HepG2 (cell line): ENCODE data around the gene AAGAB. TPM values are rescaled to one million over a fixed set of nuclear protein-coding genes. Genes with fewer than 3 reads are reported as not detected.

Experiments used
- ATAC-seq: fragments of 200-7000 bp; cut with Tn5 transposase; 3 replicates; pipeline ENCODE4 v1.9.1; 2020; ENCODE audit warnings: mild to moderate bottlenecking, moderate library complexity
- BruUV-seq: library from RNA; stranded (reverse); fragments of 400-500 nt; replicated peaks from 2 replicates; lab custom pipeline; 2021; lab: Mats Ljungman, UMichigan
- CTCF ChIA-PET: fragments of 300-600 bp; formaldehyde crosslinking; extraction: SDS; loops from one replicate; lab custom pipeline; 2021; ENCODE audit warnings: low total read pairs, inconsistent platforms, low intra/inter-chr PET ratio; lab: Yijun Ruan, JAX
- POLR2A ChIA-PET: fragments of 350-600 bp; sonication (Branson Sonifier 250); formaldehyde crosslinking; loops from one replicate; lab custom pipeline; 2020; ENCODE audit warnings: antibody characterized with exemption, inconsistent platforms; lab: Yijun Ruan, JAX
- DNase-seq: peaks from one replicate; pipeline ENCODE4 v3.0.0-alpha.2; 2015; ENCODE audit warnings: low spot score
- FAIRE-seq: peaks from 3 replicates; lab custom pipeline; 2011; peaks lifted over from hg19 to GRCh38; lab: Jason Lieb, UNC
- H2AFZ ChIP-seq: one replicate; pipeline ENCODE4 v1.6.1; 2011; ENCODE audit warnings: low read length, inconsistent platforms
- H3K27ac ChIP-seq: fragments of 300-600 bp; 3 replicates; pipeline ENCODE4 v1.8.0; 2011; ENCODE audit warnings: mixed run types, mild to moderate bottlenecking, mixed read lengths, low read length, inconsistent platforms; ENCODE audit not compliant: insufficient read depth; ENCODE audit errors: extremely low read length
- H3K27me3 ChIP-seq, 2 experiments: fragments of 200-600 bp in 1 of 2; 2 replicates in 1 of 2; 3 replicates in 1 of 2; pipeline versions ENCODE4 v1.6.0 to v1.8.0; 2011; ENCODE audit warnings: low read length in 2 of 2, mild to moderate bottlenecking in 2 of 2, moderate library complexity in 2 of 2, inconsistent platforms in 1 of 2; ENCODE audit not compliant: insufficient read depth in 2 of 2, control insufficient read depth in 1 of 2
- H3K36me3 ChIP-seq, 2 experiments: fragments of 200-600 bp in 1 of 2; replicated peaks in 1 of 2; 2 replicates in 1 of 2; 3 replicates in 1 of 2; pipeline versions ENCODE4 v1.5.1 to v1.8.0; 2011; ENCODE audit warnings: low read length in 2 of 2, inconsistent platforms in 1 of 2; ENCODE audit not compliant: insufficient read depth in 2 of 2, control insufficient read depth in 1 of 2
- H3K4me1 ChIP-seq: 2 replicates; pipeline ENCODE4 v1.5.1; 2012; ENCODE audit warnings: low read length, inconsistent platforms; ENCODE audit not compliant: insufficient read depth
- H3K4me2 ChIP-seq: 2 replicates; pipeline ENCODE4 v1.6.0; 2011; ENCODE audit warnings: low read depth, low read length, inconsistent platforms
- H3K4me3 ChIP-seq, 3 experiments: fragments of 200-600 bp in 1 of 3; sonication (generic), shearing (Covaris generic) in 1 of 3; replicated peaks in 1 of 3; 2 replicates each; pipeline ENCODE4 v1.5.1; 2011 to 2016; ENCODE audit warnings: low read length in 3 of 3, inconsistent platforms in 2 of 3, low read depth in 2 of 3, mild to moderate bottlenecking in 2 of 3, control low read depth in 1 of 3, mixed read lengths in 1 of 3; ENCODE audit not compliant: insufficient read depth in 1 of 3
- H3K79me2 ChIP-seq: one replicate; pipeline ENCODE4 v1.6.1; 2011; ENCODE audit warnings: low read length, inconsistent platforms; ENCODE audit not compliant: insufficient read depth
- H3K9ac ChIP-seq: 2 replicates; pipeline ENCODE4 v1.6.0; 2011; ENCODE audit warnings: mild to moderate bottlenecking, low read depth, low read length, inconsistent platforms; ENCODE audit not compliant: insufficient read depth
- H3K9me3 ChIP-seq: 2 replicates; pipeline ENCODE4 v1.5.1; 2012; ENCODE audit warnings: mild to moderate bottlenecking, low read length
- H4K20me1 ChIP-seq: 2 replicates; pipeline ENCODE4 v1.6.0; 2011; ENCODE audit warnings: inconsistent platforms, mild to moderate bottlenecking, low read length, moderate library complexity; ENCODE audit not compliant: insufficient read depth
- CREB1 ChIP-seq, 2 experiments: fragments of 450-650 bp in 1 of 2; IDR thresholded peaks; 2 replicates each; pipeline ENCODE4 v1.6.1; 2016 to 2017; ENCODE audit warnings: control low read depth in 1 of 2, mild to moderate bottlenecking in 1 of 2, missing compliant biosample characterization in 1 of 2, missing genetic modification characterization in 1 of 2
- JUND ChIP-seq: sonication (generic); formaldehyde crosslinking; IDR thresholded peaks from 2 replicates; pipeline ENCODE4 v1.8.0; 2022; ENCODE audit warnings: mild to moderate bottlenecking, missing genetic modification reagents
- RBM22 ChIP-seq: fragments of 200-400 bp; formaldehyde crosslinking; optimal IDR thresholded peaks from 2 replicates; pipeline ENCODE3; 2017; ENCODE audit warnings: mild to moderate bottlenecking, low read length, moderate library complexity
- SMARCC2 ChIP-seq: fragments of 450-650 bp; IDR thresholded peaks from 2 replicates; pipeline ENCODE4 v1.6.1; 2017; ENCODE audit warnings: antibody characterized with exemption, mild to moderate bottlenecking
- THAP9 ChIP-seq: sonication (generic); formaldehyde crosslinking; IDR thresholded peaks from 2 replicates; pipeline ENCODE4; 2020; ENCODE audit warnings: missing genetic modification reagents, mild to moderate bottlenecking, borderline replicate concordance
- ZNF430 ChIP-seq: sonication (generic); formaldehyde crosslinking; IDR thresholded peaks from 2 replicates; pipeline ENCODE4 v1.9.0; 2021; ENCODE audit warnings: mild to moderate bottlenecking, missing genetic modification reagents
- WGBS: methylation state at CpG from one replicate; pipeline ENCODE4 v1.1.6; 2017; ENCODE audit warnings: low lambda C conversion rate; 5-methylcytosine and 5-hydroxymethylcytosine counted together
- in situ Hi-C: cut with HindIII; loops from 2 replicates; pipeline ENCODE4 v1.10.0; 2017; ENCODE audit warnings: low pct_unique_long_range_greater_than_20kb; ENCODE audit not compliant: extremely low pct_ligation_motif_present
- intact Hi-C: fragments of 100-400 bp; cut with micrococcal nuclease; formaldehyde crosslinking; loops from one replicate; pipeline ENCODE4 v1.10.0; 2022; ENCODE audit not compliant: unreplicated experiment
- polyA plus RNA-seq, 8 experiments: library from polyadenylated mRNA; depleted of rRNA in 3 of 8; stranded (reverse) in 7 of 8; unstranded in 1 of 8; fragments of >200 nt; fragmentation: Illumina TruSeq in 4 of 8; extraction: Trizol in 4 of 8; gene quantifications; 2 replicates each; pipeline versions ENCODE4 v1.2.1 to v1.2.3, GENCODE V29; 2011 to 2016; ENCODE audit warnings: low read depth in 4 of 8, missing spikeins in 1 of 8, mixed read lengths in 1 of 8; ENCODE audit not compliant: insufficient read depth in 1 of 8
- total RNA-seq, 5 experiments: library from RNA; depleted of rRNA; stranded (reverse); fragments of >200 nt; fragmentation: Illumina TruSeq; extraction: Trizol; gene quantifications; 2 replicates each; pipeline ENCODE4 v1.2.3, GENCODE V29; 2016; ENCODE audit warnings: low read depth in 1 of 5

The AAGAB gene
- total and polyA plus RNA-seq, 2 of the 13 experiments (the other 11 are each of a cell fraction or from before 2014, with no cell fraction given) = 8.0 to 34.9 TPM

GRCh38 chr15:67193223-67193990 lies 61.1 kb downstream of the AAGAB start:
- ATAC-seq = no peak
- FAIRE-seq = no peak
- in situ Hi-C loops = no loop called here
- no peak overlapping the region for H2AFZ ChIP-seq
- no peak overlapping the region for H3K4me2 ChIP-seq
- no peak for TF ChIP-seq JUND (CRISPR knock-in tag)
- TF ChIP-seq CREB1 (IDR thresholded peaks at IDR 0.05) = no peak
- TF ChIP-seq CREB1 (CRISPR knock-in tag; IDR thresholded peaks at IDR 0.05) = no peak
- no peak for DNase-seq
- 98% methylated on average over 12 of the region's 12 CpGs for WGBS
- peaks cover 20 to 39% of the 10 kb centered on the region in 2 experiments for H3K36me3 ChIP-seq
- no peaks in the 10 kb centered on the region for H3K4me1 ChIP-seq
- no peaks in the 10 kb centered on the region for H3K79me2 ChIP-seq
- no peaks in the 10 kb centered on the region for H3K27me3 ChIP-seq
- no peak overlapping the region for H3K9ac ChIP-seq
- H3K27ac ChIP-seq = no peak overlapping the region
- H3K4me3 ChIP-seq = no peak overlapping the region
- intact Hi-C loops = no loop called here
- H4K20me1 ChIP-seq = no peaks in the 10 kb centered on the region
- CTCF ChIA-PET = no interaction called here
- no peaks in the 10 kb centered on the region for H3K9me3 ChIP-seq
- POLR2A ChIA-PET = no interaction called here
- no TSS peak for BruUV-seq

GRCh38 chr15:67192185-67192820 lies 62.2 kb downstream of the AAGAB start:
- no peak overlapping the region for H3K9ac ChIP-seq
- WGBS = 95% methylated on average over 3 of the region's 5 CpGs
- ChIA-PET POLR2A (no interaction called here), CTCF (no interaction called here)
- H3K27me3 ChIP-seq = no peaks in the 10 kb centered on the region
- no peak overlapping the region for H3K4me2 ChIP-seq
- intact Hi-C loops = no loop called here
- in situ Hi-C loops = no loop called here
- H4K20me1 ChIP-seq = no peaks in the 10 kb centered on the region
- H2AFZ ChIP-seq = no peak overlapping the region
- H3K27ac ChIP-seq = no peak overlapping the region
- no peak for FAIRE-seq
- H3K4me3 ChIP-seq = no peak overlapping the region
- H3K36me3 ChIP-seq = peaks cover 25 to 48% of the 10 kb centered on the region in 2 experiments
- BruUV-seq = no TSS peak
- no peak for ATAC-seq
- DNase-seq = no peak
- no peaks in the 10 kb centered on the region for H3K9me3 ChIP-seq
- no peaks in the 10 kb centered on the region for H3K79me2 ChIP-seq
- H3K4me1 ChIP-seq = no peaks in the 10 kb centered on the region
- TF ChIP-seq RBM22 (peak; percentile 49), SMARCC2 (no peak), THAP9 (CRISPR knock-in tag) (no peak), ZNF430 (CRISPR knock-in tag) (no peak)
